ENCODE results near the gene LTF.
"Not testable (repeated sequence)": the region's sequence is repeated elsewhere in the genome, so short reads cannot be mapped to it uniquely, and the experiment has no call there.

LTF gene

DNA sequence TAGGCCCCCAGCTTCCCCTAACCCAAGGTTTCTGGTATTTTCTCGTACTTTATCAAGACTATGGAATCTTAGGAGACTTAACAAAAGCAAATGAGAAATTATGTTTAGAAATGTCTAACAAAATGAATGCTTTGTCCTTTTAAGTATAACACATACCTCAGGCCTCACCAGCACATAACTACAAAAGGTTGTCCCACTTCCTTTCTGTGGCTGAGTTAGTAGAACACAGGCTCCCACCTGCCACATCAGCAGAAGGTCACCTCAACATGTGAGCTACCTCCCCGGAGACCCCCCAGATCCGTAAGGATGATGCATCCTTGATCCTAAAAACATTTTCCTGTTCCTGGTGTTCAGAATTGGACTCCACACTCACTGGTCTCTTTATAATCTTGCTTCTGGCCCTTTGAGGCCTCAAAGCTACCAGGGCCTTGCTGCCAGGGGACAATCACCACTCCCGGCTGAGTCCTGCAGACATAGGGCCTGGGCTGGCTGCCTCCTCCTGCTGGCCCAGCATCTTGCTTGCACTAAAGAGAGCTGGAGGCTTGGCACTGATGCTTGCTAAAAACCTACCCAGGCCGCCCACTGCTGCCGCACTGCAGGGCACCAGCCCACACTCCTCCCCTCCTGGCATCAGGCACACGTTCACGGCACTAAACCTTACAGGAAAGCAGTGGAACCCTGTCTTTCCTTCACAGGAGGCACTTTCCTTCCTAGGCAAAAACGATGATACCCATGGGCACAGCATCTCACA lies 54.8 kb downstream of the LTF start:
- DNase-seq, result no peak

DNA sequence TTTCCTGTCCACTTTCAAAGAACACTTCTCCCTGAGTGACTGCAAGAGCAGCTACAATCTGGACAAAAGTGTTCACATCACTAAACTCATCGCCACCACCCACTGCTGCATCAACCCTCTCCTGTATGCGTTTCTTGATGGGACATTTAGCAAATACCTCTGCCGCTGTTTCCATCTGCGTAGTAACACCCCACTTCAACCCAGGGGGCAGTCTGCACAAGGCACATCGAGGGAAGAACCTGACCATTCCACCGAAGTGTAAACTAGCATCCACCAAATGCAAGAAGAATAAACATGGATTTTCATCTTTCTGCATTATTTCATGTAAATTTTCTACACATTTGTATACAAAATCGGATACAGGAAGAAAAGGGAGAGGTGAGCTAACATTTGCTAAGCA lies 55.9 kb downstream of the LTF start:
- no peak for DNase-seq

DNA sequence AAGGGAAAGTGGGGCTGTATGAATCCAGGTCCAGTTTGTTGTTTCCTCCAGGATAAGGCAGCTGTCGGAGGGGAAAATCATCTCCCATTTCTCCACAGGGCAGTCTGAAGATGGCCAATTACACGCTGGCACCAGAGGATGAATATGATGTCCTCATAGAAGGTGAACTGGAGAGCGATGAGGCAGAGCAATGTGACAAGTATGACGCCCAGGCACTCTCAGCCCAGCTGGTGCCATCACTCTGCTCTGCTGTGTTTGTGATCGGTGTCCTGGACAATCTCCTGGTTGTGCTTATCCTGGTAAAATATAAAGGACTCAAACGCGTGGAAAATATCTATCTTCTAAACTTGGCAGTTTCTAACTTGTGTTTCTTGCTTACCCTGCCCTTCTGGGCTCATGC lies 56.7 kb downstream of the LTF start:
- DNase-seq, result no peak

DNA sequence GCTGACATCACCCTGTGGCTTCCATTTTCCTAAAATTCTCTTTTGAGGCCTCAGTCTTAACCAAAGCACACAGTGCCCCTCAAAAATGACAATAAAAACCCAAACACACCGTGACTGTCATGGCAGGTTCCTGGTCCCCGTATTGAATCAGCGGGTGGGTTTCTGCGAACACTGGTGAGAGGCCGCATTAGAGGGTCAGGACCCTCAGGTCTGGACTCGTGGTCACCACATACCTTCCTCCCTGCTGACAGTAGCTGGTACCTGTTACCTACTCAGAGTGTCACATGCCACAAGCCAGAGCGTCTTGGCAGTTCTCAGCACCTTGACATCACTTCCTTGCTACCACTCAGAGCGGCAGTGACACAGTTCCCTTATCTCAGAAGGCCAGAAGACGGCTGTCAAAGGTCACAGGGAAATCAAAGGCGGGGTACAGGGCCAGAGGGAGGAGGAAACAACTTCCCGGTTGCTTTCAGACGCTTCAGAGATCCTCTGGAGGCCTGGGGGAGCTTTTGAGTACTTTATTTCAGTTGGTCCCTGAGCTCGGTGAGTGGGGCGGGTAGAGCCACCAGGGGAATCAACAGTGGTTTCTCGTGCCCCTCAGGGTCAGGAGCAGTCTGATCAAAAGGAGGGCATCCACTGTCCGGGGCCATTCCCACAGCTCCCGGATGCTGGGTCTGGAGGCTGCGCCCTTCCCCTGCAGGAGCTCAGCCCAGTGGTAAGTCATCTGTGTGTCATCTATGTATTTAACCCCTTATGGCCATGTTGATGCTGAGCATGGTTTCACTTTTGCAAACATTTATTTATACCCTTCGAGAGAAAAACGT lies 57.7 kb downstream of the LTF start, which contains the start of the genes CCR5AS and CCRL2:
Gene CCR5AS, minus strand, starts transcription at position 279 of the 824 bp plus-strand sequence.
Gene CCRL2, plus strand, starts transcription at position 472 of the 824 bp plus-strand sequence. CDS start 821 bp downstream, outside the sequence.
- no peak for DNase-seq

DNA sequence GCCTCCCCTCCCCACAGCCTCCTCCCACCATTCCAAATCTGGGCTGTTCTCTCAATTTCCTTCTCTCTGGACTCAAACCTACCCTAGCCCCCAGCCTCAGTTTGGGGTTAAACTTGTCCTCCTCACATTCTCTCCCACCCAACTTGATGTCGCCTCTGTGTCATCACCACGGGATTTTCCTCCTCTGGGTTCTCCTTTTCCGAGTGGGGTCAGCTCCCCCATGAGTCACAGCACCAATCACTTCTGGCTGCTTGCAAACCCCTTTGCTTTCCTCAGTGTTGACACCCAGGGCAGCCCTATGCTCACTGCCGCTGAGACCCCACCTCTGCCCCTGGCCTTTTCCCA lies 58.3 kb downstream of the LTF start:
- DNase-seq, result no peak

DNA sequence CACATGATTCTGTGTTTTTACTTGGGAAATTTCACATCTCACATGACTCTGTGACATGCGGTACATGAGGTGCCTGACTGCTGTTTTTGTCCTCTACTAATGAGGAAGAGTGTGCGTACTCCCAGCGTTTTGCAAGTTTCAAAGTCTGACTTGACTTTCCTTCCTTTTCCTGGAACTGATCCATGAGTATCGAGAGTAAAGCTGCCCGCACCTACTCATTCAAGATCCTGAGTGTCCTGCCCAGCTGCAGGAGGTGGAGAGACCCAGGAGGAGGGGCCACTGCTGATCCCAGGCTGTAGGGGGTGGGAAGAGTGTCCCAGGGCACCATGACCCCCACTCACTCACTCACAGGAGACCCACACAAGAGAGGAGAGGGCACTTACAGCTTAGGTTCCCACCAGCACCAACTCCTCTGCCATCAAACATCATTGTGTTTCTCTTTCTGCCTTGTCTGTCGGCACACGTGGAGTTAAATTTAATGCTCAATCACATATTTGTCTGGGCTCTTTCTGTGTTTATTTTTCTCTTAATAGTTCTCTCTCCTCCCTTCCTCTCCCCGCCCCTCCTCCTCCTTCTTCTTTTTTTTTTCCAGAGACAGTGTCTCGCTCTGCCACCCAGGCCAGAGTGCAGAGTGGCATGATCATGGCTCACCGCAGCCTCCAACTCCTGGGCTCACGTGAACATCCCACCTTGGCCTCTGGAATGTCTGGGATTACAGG lies 59.2 kb downstream of the LTF start:
- DNase-seq, result no peak

DNA sequence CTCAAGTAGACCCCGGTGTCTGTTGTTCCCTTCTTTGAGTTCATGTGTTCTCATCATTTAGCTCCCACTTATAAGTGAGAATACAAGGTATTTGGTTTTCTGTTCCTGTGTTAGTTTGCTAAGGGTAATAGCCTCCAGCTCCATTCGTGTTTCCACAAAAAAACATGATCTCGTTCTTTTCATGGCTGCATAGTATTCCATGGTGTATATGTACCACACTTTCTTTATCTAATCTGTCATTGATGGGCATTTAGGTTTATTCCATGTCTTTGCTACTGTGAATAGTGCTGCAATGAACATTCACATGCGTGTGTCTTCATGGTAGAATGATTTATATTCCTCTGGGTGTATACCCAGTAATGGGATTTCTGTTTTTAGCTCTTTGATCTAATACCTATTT lies 61.8 kb downstream of the LTF start:
- DNase-seq, result not testable (repeated sequence)

DNA sequence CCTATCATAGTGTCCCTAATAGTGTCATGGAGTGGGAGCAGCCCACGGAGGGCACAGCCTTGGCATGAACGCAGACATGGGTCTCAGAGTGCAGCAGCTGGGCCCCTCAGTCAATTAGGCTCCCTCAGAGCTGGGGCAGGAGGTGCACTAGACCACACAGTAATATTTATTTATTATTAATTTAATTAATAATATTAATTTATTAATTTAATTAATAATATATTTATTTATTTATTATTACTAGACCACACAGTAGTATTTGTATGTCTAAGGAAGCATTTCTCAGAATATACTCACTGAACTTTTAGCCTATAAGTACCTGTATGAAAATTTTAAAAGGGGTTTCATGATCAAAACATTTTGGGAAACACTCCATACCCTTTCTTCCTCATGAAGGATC lies 63.1 kb downstream of the LTF start:
- no peak for DNase-seq

DNA sequence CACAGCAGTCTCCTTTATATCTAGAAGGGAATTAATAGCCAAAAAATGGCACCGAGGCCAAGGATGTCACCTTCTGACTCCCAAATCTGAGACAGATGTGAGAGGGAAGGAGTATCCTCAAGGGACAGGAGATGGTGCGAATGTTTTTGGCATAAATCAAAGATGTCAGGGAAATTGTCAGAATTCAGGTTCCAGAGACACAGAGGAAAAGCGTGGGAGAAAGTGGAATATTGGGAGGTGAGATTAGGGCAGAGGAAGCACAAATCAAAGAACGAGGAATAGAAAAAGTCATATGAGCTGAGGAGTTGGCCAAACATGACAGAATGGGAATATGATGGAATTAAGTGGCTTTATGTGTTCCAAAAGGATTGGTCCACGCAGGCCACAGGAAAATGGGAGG lies 63.9 kb downstream of the LTF start:
- DNase-seq, result no peak

DNA sequence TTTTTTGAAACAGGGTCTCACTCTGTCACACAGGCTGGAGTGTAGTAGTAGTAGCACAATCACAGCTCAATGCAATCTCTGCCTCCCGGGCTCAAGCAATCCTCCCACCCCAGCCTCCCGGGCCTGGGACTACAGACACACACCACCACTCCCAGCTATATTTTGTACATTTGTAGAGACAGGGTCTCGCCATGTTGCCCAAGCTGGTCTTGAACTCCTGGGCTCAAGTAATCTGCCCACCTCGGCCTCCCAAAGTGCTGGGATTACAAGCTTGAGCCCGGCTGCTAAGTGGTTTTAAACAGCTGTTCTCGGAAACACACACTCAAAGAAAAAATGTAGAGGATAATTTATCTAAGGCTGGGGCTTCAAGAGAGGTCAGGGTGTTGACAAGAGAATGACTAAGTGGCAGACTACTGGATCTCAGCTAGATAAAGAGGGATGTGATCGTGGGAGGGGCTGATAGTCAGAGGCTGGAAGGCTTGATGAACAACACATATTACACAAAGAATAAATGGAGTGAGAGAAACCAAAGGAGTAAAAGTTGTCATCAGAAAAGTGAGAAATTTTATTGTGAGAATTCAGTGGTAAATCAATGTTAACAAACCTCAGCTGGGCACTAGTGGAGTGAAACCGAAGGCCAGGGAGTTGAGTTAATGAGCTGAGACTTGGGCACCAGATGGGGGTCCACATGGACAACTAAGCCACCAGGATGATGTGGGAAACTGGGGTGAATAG lies 64.5 kb downstream of the LTF start:
- no peak for DNase-seq

DNA sequence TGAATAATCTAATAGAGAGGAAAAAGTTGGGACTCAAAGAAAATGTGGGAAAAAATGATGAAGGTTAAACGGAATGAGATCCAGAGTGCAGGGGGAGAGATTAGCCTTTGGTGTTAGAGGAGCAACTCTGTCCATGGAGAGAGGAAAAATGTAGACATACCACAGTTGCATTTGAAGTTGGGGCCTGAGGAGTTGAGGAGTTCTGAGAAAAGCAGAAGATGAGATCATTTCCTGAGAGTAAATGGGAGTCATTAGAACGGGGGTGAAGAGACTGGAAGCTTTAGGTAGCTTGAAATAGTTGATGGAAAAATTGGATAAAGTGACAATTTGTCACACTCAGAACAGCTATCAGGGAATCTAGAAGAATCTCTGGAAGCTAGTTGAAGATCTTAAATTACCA lies 65.1 kb downstream of the LTF start:
- no peak for DNase-seq

DNA sequence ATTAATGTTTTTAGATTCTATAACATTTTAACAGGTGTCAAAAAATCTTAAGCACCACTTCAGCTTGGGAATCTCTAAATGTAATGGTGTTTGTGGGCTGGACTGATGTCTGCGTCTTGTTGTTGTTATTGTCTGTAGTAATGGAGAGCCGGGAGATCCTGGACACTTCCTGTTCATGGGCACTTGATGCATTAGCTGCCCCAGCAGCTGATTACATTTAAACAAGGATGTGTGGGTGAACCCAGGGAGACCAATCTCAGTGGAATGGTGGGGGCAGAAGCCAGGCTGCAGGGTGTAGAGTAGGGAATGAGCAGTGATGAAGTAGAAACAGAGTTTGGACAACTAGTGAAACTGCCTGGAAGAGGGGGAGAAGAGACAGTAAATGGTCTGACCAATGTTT lies 65.6 kb downstream of the LTF start:
- DNase-seq, result no peak

DNA sequence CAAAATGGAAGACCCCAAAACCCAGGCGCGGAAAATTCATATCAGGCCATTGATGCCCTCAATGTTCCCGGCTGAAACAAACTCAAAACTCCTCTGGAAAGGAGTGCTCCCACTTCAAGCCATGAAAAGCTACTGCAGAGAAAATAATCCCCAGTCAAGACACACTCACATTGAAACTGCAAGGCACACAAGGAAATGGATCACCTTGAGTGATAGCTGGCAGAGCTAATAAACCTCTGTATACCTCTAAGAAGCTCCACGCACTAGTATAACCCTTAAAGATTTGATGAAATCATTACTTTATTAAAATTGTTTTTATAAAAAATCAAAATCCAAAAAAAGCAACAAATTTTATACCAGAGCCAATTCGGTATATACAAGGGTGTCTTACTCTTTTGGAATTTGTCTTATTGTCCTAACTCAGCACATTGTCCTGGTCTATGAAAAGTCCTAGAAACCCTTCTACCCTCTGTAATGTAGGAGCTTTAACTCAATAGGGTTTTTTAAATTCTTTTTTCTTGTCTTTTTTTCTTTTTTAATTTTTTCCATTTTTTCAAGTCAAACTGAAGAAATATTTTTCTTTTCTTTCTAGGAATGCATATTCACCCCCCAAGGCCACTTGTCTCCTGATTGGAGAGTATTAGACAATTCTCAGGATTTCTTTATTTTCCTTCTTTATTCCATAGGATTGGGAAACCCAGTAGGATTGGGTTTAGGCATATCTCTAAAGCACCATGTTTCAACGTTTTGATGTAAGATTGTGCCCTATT lies 66.3 kb downstream of the LTF start:
- DNase-seq, result no peak

DNA sequence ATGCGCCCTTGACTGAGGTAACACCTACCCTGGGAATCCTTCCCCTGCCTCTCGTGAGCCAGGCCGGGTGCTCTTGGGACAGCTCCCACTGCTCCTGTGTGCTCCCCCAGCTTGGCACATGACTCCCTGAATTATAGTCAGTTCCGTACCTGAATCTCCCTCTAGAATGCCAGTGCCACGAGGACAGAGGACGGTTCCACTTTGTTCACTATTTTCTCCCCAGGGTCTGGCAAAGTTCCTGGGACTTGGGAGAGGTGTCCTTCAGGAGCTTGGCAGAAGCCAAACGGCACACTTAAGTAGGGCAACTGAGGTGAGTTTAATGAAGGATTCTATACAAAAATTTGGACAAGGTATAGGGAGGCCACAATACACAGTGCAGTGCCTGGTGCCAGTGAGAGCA lies 67.6 kb downstream of the LTF start:
- DNase-seq, result no peak

DNA sequence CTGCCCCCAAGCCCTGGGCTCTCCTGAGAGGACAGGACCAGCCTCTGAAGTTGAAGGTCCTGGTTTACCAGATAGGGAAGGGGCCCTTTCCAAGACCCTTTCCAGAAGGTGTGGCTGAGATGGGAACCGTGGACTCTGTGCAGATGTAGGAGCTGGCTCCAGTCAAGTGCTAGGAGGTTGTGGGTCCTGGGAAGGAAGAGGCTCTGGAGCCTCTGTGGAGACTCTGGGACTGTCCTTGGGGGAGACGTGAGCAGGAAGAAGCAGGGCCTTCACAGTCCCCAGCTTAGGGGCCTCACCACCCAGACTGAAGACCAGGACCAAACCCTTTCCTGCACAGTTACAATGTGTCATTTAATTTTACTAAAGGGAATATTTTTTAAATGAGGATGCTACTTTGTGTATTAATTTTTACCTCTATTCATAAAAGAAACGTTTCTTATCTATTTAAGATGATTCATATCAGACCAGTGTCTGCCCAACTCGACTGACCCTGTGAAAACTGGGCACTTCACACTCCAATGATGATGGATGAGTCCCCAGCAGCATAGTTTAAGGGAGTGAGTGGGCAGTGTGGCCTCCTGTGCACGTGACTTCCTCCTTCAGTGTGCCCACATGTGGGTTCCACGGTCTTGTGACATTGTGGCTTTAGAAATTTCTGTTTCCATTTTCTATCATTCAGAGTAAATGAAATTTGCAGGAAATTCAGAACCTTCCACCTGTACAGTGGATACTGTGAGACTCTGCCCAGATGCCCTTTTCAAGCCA lies 68.8 kb downstream of the LTF start:
- no peak for DNase-seq

DNA sequence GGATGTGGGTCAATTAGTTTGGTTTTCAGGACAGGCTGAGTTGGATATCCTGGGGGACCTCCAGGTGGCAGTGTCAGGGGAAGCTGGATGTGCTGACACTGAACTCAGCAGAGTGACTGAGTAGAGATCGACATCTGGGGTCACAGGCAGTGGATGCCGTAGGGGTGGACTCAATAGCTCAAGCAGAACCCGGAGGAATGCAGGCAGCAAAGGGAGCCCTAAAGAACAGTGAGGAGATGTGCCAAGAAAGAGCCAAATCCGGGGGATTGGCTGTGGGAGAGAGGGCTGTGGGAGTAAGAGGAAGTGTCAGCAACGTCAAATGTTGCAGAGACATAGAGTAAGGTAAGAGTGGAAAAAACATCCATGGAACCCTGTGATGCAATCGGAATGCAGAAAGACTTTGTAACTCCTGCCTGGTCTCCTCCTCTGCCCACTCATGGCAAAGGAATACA lies 69.5 kb downstream of the LTF start:
- DNase-seq, result no peak

DNA sequence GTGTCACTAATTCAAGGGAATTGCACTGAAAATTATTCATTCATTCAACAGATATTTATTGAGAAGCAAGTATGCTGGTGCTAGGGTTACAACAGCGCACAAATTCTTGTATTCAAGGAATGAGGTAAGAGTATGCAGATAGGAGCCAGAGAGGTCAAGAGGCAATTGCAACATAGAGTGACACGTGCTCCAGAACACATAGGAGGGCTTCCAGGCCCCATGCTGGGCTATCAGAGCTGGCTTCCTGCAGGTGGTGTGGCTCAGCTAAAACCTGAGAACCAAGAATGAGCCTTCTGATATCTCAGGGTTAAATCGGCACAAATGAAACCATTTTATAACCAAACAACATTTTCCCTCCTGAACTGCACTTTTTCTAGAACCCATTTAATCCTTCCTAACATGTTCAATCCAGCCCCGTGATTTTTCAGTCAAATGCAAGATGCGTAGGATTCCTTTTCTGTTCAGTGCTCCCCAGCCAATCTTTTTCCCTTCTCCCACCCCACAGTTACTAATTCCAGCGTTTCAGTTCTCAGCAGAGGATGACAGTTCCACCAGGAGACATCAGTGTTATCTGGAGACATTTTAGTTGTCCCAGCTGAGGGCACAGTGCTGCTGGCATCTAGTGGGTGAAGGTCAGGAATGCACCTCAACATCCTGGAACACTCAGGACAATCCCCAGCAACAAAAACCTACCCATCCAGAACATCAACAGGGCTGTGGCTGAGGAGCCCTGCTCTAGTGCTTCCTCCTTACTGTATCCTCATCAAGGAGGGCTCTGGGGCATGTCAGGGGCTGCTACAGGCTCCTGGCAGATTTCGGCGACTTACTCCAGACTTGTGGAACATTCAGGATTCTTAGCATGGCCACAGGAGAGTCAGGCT lies 70.9 kb downstream of the LTF start:
- no peak for DNase-seq

DNA sequence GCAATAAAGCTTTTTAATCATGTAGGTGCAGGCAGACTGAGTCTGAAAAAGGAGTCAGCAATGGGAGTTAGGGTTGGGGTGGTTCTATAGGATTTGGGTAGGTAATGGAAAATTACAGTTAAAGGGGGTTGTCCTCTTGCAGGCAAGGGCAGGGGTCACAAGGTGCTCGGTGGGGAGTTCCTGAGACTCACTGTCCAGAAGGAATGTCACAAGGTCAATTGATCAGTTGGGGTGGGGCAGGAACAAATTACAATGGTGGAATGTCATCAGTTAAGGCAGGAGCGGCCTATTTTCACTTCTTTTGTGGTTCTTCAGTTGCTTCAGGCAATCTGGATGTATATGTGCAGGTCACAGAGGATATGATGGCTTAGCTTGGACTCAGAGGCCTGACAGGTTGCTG lies 71.7 kb downstream of the LTF start:
- no peak for DNase-seq

DNA sequence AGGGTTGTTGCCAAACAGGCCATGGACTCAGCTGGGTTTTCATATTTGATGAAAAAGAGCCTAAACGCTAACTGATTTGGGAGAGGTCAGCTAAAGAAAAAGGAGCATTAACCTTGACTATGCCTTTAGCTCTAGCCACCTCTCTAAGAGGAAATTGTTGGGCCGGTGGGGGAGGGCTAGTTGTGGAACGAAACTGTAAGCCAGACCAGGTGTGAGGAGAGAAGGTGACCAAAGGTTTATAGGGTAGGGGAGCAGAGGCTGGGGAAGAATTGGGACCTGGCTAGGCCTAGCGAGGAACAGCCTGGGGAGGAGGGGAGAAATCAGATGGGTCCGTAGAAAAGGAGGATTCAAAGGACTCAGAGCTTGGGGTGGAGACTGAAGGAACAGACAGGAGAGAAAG lies 73.2 kb downstream of the LTF start:
- not testable (repeated sequence) for DNase-seq

DNA sequence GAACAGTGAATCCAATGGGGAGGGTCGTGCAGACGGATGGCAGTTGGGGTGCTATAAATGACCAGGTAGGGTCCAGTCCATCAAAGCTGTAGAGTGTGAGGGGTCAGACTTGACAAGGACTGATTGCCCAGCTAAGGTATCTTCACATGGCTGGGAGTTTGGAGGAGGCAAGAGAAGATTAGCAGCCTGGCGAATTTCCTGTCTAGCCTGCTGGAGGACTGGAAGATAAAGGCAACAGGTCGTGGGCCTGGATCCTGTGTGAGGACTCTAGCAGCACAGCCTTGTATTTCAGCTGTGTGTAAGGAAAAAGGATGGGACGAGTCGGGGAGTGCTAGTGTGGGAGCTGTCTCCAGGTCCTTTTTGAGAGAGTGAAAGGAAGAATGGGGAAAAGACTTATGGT lies 75.4 kb downstream of the LTF start:
- no peak for DNase-seq

All from NCI-H2081 treated with DMSO at 0.1 percent for 48 hours (cell line).